DOHH2 (cell line): ENCODE data around the gene STAT5B.

Experiments
- EZH2phosphoT487 ChIP-seq: fragments of 200-600 bp; sonication (generic); IDR thresholded peaks from 2 replicates; pipeline ENCODE4 v1.6.1; 2017; ENCODE audit warnings: borderline replicate concordance, mild to moderate bottlenecking, antibody characterized with exemption, low read length, moderate library complexity, mixed read lengths
- TF ChIP-seq, protein P1 (sequence below): fragments of 200-600 bp; sonication (generic); IDR thresholded peaks from one replicate; pipeline ENCODE4 v1.5.1; 2014; ENCODE audit warnings: antibody characterized with exemption, mild to moderate bottlenecking, low read depth, low read length; ENCODE audit not compliant: poor library complexity, severe bottlenecking

DNA sequence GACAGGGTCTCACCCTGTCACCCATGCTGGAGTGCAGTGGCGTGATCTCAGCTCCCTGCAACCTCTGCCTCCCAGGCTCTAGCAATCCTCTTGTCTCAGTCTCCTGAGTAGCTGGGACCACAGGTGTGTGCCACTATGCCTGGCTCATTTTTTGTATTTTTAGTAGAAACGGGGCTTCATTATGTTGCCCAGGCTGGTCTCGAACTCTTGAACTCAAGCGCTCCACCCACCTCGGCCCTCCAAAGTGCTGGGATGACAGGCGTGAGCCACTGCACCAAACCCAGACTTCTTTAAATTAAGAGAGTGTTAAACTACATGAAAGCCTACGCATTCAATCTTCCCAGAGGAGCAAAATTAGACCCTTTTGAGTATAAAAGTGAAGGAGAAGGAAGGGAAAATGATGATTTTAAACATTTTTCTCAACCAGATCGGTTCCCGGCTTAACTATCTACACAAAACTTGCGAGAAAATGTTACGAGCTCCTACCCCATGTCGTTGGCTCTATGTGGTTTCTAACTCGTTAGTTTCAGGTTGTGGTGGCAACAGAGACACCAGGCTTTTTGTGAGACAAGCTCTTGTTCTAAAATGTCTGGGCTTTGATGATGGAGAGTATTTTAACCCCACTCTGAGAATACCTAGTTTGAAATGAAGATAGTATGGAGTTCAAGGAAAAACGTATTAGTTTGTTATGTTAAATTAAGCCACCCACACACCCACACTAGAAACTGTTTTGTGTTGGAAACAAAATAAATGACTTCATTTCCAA, 26.3 kb downstream of the STAT5B start:
- TF ChIP-seq, protein P1, sequence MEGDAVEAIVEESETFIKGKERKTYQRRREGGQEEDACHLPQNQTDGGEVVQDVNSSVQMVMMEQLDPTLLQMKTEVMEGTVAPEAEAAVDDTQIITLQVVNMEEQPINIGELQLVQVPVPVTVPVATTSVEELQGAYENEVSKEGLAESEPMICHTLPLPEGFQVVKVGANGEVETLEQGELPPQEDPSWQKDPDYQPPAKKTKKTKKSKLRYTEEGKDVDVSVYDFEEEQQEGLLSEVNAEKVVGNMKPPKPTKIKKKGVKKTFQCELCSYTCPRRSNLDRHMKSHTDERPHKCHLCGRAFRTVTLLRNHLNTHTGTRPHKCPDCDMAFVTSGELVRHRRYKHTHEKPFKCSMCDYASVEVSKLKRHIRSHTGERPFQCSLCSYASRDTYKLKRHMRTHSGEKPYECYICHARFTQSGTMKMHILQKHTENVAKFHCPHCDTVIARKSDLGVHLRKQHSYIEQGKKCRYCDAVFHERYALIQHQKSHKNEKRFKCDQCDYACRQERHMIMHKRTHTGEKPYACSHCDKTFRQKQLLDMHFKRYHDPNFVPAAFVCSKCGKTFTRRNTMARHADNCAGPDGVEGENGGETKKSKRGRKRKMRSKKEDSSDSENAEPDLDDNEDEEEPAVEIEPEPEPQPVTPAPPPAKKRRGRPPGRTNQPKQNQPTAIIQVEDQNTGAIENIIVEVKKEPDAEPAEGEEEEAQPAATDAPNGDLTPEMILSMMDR: no peak
- TF ChIP-seq EZH2phosphoT487: no peak
